DMS53 treated with DMSO at 0.1 percent for 48 hours (cell line): ENCODE data around the gene HSPBP1.

Source experiments
- DNase-seq: peaks from one replicate; lab custom pipeline; 2025; ENCODE audit not compliant: unreplicated experiment; lab: John Stamatoyannopoulos, UW

HSPBP1 gene

DNA sequence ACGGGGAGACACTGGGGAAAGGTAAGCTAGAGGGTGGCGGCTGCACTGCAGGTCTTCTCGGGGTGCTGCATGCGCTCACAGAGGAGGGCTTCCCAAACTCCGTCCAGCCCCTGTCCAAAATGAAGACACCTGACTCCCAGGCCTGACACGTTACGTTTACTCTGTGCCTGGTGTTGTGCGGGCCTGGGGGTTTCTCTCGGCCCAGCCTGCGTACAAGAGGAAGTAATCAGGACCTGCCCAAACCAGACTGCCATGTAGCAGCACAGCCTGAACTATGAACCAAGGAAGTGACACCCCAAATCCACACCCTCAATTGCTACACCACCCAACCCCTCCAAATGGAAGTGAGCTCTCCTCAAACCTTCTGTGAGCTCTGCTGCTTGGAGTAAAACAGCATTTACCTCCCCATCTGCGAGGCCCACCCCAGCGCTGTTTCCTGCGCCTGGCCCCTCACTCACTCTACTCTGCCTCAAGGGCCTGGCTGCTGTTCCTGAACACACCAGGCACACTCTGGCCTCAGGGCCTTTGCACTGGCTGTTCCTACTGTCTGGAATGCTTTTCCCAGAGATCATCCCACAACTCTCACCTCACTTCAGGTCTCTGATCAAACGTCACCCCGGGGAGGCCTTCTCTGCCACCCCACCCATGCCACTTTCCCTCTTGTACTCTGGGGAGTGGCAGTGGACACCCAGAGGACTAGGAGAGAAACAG lies 3.0 kb downstream of the HSPBP1 start:
- DNase-seq: no peak

DNA sequence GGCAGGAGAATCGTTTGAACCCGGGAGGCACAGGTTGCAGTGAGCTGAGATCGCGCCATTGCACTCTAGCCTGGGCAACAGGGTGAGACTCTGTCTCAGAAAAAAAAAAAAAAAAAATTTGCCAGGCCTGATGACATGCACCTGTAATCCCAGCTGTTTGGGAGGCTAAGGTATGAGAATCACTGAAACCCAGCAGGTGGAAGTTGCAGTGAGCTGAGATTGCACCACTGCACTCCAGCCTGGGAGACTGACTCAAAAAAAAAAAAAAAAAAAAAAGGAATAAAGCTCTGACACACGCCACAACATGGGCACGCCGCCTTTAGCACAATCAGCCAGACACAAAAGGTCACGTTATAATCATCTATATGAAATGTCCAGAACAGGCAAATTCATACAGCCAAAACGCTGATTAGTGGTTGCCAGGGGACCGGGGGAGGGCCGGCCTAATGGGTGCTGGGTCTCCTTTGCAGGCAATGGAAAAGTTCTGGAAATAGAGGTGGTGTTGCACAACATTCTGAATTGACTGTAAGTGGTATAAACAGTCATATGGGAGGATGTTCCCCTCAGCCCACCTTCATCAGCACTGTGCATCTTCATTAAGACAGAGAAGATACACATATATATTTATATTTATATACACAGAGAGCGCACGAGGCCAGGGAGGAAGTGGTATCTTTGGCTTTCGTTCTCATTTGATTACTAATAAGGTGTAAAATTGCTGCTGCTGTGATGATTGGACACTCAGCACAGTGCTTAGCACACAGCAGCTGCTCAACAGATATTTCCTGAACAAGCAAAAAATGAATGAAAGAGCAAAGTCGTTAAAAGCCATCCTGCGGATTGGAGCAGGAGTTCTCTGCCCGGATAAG lies 3.8 kb downstream of the HSPBP1 start:
- no peak for DNase-seq

DNA sequence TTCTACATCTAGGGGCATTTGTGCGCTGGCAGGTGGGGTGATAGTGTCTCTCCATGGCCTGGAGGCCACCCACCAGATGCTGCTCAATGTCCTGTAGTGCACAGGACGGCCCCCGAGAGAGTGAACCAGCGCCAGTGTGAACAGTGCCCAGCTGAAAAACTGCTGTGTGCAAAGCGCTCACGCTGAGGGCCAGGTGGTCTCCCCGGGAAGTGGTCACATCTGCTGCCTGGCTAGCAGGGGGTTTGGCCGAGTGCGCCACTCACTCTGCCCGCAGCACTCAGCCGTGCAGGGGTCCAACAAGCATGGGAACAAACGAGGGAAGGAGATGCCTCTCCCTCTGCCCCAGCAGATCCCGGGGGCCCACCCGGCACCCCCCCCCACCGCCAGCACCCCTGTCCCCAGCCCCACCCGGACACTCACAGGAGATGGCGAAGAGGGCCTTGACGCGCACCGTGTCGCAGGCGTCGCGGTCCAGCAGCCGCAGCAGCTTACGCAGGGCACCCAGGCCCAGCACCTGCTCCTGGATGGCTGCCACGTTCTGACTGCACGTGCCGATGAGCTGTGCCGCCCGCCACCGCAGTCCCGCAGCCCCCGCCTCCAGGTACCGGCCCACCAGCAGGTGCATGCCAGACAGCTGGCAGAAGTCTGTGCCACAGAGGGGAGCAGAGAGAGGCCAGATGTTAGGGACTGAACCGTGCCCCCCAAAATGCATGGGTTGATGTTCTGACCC lies 5.8 kb downstream of the HSPBP1 start:
- DNase-seq: no peak

DNA sequence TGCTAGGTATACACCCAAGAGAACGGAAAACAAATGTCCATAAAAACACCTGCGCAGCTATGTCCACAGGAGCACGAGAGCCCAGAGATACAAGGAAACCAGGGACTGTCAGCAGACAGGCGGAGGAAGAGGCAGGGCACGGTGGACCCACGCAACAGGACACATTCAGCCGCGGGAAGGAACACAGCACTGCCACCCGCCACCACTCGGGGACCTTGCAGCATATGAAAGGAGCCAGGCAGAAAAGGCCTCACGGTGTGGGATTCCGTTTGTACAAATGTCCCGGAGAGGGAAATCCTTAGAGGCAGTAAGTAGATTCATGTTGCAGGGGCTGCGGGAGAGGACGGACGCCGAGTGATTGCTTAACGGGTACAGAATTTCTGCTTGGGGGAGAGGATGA lies 7.8 kb downstream of the HSPBP1 start:
- DNase-seq: no peak

DNA sequence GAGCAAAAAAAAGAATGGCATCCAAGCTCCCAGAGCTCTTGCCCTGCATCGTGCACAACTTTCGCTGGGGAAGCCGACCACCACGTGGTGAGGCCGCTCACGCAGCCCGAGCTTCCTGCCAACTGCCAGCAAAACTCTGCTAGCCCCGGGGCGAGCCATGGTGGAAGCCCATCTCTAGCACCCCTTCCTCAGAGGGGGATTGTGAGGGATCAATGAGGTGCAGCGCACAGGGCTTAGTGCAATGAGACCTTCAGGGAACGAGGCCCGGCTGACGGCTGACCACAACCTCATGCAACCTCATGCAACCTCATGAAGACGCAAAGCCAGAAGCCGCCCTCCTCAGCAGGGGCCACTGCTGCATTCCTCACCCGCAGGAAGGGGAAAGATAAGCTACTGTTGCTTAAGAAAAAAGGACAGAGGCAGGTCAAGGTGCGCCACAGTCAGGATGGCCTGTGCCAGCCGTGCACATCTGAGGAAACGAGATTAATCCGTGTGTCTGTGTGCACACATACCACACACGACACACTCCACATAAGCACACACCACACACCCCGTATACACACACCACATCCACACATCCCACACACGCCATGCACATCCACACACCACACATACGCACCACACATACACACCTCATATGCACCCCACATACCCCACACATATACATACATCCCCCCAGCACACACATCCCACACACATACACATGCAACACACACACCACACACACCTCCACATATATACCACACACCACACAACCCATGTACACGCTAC lies 9.6 kb downstream of the HSPBP1 start:
- DNase-seq: no peak

DNA sequence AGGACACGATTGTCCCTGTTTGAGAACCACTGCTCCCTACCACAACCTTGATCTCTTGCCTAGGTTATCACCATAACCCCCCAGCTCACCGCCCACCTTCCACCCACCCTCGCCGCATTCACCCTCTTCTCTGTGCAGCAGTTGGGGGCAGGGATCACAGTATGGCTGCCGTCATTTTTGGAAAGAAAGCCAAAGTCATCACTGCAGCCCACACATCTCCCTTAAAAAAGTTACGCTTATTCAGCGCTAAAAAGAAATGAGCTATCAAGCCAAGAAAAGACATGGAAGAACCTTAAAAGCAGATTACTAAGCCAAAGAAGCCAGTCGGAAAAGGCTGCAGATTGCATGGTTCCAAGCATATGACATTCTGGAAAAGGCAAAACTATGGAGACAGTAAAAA lies 10.6 kb downstream of the HSPBP1 start:
- DNase-seq: no peak

DNA sequence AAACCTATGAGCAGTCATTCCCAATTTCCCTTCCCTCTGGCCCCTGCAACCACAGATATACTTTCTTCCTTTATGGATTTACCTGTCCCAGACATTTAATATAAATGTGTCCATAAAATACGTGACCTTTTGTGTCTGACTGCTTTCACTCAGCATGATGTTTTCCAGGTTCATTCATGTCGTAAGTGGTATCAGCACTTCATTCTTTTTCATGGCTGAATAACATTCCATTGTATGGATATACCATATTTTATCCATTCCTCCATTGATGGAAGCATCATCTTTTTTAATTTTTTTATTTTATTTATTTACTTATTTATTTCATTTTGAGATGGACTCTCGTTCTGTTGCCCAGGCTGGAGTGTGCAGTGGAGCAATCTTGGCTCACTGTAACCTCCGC lies 13.1 kb downstream of the HSPBP1 start:
- DNase-seq: no peak

DNA sequence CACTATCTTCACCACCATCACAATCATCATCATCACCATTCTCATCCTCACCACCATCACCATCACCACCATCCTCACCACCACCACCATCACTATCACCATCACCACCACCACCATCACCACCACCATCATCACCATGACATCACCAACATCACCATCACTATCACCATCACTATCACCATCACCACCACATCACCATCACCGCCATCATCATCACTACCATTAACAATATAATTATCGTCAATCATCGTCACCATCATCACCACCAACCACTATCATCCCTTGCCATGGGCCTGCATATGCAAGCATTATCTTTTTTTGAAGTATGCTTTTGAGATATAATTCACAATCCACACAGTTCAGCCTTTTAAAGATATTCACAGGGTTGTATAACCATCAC lies 13.5 kb downstream of the HSPBP1 start:
- DNase-seq: no peak

DNA sequence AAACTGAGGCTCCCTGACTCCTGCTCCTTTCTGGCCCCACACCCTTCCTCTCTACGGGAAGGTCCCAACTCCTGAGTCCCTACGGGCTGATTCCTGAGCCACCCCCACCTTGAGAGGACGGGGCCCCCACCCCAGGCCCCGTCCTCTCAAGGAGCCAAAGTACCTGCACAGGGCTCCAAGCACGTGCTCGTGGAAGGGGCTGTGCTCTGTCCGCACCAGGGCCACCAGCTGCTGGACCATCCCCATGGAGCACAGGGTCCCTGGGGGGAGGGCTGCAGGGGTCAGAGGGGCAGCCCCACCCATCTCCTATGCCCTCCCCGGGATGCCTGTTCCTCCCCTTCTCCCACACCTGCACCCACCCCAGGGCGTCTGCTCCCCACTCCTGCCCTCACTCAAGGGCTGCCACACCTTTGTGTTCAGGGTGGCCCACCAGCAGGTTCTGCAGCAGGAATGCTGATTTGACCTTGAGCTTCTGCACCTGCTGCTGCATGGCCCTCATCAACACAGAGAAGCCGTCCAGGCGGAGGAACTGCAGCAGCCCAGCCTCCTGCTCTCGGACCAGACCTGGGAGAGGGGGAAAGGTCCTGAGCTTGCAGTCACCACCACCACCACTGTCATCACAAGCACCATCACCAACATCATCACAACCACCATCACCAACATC lies 14.1 kb downstream of the HSPBP1 start:
- DNase-seq: no peak

DNA sequence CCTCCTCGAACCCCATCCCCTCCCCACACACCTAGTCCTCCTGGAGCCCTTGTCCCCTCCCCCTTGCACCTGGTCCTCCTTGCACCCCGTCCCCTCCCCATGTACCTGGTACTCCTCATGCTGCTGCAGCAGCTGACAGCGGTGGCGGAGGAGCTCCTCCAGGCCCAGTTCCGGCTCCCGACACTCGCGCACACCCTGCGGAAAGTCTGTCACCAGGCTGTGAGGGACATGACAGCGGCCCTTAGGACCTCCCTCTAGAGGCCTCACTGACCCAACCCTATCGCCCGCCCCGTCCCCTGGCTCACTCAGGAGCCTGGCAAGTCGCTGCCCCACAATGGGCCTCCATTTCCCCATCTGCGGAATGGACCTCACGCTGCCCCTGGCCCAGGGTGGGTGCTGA lies 14.7 kb downstream of the HSPBP1 start:
- DNase-seq: no peak

DNA sequence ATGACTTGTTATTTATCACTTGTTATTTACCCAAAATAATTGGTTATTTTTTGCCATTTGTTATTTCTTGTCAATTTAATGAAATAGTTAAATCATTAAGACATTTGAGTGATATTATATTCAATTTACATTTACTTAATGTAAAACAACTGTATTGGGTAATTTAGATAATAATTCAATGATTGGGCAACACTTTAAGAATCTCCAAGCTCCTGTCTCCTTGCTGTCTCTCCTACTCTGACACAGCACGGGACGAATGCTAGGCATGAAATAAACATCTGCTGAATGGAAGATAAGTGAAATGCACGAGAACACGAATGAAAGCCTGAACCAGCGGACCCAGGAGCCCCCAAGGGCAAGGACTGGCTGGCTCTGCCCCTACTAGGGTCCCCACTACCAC lies 15.4 kb downstream of the HSPBP1 start:
- no peak for DNase-seq

DNA sequence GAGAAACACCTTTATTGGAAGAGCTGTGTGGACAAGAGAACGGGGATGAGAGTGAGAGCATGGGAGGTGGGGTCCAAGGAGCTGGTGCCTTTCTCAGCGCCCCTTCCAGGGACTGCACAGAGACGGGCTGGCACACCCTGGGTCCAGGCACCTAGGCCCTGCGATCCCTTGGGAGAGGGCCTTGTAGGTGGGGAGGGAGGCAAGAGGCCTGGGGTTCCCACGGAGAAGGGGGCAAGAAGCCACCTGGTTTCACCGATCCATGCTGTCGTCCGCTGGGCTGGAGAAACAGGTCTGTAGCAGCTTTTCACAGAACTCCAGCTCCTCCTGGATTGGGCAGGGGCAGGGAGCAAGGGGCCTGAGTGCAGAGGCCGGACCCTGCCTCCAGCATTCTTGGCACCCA lies 17.6 kb downstream of the HSPBP1 start:
- DNase-seq: no peak

DNA sequence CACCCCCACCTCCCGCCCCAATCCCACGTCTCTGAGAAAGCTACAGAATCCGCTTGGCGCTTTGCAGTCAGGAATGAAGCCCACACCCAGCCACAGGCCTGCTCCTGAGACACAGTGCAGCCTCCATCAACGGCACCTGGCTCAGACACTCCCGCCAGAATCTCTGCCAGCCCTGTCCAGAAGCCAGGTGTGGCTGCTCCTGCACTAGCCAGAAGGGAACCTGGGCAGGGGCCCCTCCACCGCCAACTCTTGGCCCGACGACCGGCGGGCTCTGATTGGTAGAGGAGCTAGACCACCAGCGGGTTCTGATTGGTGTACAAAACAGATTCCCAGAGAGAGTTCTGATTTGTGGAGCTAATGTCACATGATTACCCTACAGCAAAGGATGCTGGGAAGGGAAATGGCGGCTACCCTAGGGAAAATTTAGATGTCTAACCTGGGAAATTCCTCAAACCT lies 18.2 kb downstream of the HSPBP1 start:
- DNase-seq: no peak

DNA sequence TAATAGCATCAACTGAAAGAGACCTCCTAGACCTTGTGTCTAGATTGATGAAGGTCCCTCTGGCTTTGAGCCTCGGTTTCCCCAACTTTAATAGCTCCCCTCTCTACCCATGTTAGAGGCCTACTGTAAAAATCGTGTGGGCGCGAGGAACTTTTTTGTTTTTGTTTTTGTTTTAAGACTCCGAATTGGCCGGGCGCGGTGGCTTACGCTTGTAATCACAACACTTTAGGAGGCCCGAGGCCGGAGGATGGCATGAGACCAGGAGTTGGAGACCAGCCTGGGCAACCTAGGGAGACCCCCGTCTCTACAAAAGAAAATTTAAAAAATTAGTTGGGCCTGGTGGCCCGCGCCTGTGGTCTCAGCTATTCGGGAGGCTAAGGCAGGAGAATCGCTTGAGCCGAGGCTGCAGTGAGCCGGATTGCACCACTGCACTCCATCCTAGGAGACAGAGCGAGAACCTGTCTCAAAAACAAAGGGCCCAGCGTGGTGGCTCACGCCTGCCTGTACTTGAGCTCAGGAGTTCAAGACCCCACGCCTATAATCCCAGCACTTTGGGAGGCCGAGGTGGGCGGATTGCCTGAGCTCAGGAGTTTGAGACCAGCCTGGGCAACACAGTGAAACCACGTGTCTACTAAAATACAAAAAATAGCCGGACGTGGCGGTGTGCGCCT lies 20.2 kb downstream of the HSPBP1 start:
- no peak for DNase-seq

DNA sequence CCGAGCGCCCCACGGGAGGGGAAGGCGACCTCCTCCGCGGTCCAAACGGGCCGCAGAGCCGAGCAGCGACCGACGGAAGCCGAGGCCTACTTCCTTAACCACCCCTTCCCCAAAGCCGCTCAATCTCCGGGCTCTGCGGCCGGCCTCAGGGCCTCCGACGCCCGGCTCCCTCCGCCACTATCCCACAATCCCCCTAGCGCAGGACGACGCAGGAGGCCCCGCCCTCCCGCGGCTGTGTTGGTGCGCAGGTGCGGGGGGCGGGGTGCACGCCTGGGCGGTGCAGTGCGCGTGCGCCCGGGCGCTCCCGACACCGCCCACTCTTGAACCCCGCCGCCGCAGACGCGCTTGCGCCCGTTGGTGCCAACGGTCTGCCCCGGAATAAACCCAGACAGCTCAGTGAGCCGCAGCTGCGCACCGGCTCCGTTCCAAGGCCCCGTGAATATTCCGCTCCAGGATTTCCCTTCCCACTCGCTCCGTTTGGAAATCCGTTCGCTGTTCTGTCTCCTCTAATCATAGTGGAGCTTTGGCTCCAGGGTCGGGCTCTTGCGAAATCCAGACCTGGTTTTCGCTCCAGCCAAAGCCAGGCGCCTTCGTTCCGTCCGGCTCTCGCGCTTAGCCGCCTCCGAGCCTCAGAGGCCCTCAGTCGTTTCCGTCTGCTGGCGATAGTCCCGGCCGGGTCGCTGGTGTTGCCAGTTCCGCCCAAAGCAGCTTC lies 20.9 kb downstream of the HSPBP1 start, which contains the start of gene PPP6R1:
Gene PPP6R1 (minus strand): TSS at position 190 of the 712 bp plus-strand sequence. CDS start 11,914 bp downstream, outside the sequence.
- peak; percentile 96 for DNase-seq

DNA sequence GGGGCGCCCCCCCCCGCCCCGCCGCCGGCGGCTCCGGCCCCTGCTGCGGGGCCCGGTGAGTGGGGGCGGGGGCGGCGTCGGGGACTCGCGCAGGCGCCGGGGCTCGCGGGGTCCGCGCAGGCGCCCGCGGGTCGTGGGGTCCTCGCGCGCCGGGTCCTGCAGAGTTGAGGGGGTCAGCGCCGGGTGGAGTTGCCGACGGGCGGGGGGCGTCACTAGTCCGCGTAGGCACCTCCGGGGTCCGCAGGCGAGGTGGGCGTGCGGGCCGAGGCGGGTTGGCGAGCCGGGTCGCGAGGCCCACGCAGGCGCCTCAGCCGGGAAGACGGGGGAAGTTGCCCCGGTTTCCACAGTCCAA lies 21.5 kb downstream of the HSPBP1 start:
- DNase-seq: no peak

DNA sequence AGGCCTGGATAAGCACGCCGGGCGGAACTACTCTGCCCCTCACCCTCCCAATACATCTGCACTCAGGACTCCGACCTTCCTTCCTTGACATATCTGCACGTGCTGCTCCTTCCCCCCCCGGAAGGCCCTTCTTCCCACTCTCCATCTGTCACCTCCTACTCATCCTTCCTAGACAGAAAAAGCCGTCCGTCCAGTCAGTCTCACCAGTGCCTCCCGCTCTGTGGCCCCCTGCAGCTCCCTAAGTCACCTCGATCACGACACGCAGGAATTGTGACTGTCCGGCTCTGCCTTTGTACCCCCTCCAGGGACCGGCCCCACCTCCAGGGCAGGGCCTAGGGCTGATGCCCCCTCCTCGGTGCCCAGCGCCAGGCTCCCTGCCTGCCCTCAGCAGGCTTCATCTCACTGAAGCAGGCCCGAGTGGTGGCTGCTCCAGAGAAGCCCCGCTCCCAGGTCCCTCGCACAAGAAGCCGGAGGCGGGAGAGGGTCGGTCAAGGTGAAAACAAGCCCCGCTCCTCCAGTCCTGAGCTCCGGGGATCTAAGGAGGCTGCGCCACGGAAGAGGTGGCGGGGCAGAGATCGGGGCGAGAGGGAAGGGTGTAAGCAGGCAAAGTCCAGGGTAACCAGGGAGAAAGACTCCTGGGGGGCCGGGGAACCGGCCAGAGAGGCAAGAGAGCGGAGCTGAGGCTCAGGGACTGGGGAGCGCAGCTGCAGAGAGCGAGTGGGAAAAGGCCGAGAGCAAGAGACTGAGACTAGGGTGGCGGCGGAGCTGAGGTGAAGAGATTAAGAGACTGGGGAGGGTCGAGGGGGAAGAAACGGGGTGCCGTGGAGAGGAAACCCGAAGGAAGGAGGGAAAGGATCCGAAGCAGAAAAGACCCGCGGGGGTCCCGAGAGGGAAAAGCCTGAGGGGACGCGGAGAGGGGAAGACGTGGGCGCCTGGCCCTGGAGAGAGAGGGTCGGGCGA lies 22.2 kb downstream of the HSPBP1 start:
- peak; percentile 13 for DNase-seq
